CD1c-positive myeloid dendritic cell (primary cell): Measurements from ENCODE around the gene SLC9A9.

Experiments
- DNase-seq: peaks from one replicate; pipeline ENCODE4 v3.0.0-alpha.2; 2016; ENCODE audit errors: extremely low spot score

SLC9A9 gene

DNA sequence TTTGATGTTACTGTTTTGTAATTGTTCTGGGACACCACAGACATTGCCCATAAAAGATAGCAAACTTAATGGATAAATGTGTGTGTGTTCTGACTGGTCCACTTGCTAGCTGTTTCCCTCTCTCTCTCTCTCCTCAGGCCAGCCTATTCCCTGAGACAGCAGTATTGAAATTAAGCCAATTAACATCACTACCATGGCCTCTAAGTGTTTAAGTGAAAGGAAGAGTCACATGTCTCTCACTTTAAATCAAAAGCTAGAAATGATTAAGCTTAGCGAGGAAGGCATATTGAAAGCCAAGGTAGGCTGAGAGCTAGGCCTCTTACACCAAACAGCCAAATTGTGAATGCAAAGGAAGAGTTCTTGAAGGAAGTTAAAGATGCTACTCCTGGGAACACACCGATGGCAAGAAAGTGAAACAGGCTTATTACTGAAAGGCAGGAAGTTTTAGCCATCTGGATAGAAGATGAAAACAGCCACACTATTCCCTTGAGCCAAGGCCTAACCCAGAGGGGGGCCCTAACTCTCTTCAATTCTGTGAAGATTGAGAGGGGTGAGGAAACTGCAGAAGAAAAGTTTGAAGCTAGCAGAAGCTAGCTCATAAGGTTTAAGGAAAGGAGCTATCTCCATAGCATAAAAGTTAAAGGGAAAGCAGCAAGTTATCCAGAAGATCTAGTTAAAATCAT, 433.6 kb downstream of the SLC9A9 start:
- no peak for DNase-seq

DNA sequence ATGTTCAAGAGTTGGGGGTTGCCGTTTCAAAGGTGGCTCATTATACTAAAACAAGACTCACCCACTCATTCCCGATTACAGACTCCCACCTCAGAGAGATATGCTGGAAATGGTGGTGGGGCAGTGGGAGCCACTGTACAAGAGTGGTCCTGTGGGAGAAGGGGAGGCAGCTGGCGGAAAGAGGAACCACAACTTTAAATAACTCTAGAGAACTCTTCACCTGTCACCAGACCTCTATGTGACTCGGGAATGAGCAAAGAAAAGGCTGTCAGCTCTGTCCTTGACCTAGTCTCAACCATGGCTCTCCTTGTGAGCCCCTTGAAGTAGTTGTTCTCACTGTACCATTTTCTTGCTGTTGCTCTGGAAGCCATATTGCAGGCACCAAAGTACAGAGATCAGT, 434.9 kb downstream of the SLC9A9 start:
- no peak for DNase-seq

DNA sequence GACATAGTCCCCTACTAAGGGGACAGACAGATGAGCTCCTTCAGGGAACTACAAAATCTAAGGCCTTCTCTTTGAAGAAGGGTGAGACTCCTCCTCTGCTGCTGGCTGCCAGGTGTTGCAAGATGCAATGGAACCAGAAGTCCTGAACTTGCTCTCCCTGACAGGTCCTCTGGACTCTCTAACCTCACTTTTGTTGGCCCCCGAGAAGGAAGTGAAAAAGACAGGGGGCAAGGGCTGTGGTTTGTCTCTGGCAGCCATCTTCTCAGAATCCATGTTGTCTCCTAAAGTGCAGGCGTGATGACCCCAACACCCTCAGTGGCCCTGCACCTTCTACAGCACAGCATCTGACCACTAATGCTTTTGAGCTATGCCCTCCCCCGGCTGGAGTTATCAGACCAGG, 436.2 kb downstream of the SLC9A9 start:
- DNase-seq, result no peak

DNA sequence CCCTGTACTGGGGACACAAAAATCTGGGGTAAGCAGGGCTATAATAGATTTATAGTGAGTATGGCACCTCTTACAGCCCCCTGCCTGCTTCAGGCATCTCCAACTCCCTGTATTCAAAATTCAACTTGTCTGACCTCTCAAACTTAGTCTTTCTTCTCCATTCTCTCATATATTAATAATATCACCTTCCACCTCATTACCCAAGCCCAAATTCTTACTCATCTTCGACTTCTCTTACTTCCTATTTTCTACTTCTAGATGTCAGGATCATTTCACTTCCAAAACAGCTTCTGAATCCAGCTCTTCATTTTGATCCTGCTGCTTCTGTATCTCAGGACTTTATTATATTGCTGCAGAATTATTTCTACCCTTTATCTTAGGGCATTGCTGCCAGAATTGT, 438.0 kb downstream of the SLC9A9 start:
- peak; percentile 24 for DNase-seq

DNA sequence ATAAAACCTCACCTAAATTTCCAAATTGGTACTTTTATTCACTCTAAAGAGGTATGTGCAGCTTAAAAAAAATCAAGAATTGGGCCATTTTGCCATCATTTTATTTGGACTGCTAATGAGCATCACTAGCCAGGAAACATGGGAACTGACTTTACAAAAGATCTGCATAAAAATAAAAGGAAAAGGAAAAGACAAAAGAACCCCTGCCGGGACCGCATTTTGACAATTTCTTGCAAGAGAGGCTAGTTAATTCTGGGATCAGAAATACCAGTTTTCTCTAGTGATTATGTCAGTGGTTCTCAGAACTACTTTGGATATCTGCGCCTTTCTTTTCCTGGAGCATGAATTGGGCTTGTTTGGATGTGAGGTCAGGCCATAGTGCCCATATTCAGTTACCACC, 439.5 kb downstream of the SLC9A9 start:
- no peak for DNase-seq

DNA sequence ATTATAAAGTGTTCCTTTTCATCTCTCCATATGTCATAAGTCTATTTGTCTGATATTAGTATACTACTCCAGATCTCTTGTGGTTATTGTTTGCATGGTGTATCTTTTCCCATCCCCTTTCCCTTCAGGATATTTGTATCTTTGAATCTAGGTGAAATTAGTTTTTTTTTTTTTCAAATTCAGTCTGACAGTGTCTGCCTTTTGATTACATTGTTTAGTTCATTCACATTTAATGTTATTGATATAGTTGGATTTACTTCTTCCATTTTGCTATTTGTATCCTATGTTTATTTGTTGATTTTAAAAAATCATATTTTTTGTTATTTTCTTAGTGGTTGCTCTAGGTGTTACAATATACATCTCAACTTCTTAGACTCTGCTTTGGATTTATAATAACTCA, 445.7 kb downstream of the SLC9A9 start:
- no peak for DNase-seq

DNA sequence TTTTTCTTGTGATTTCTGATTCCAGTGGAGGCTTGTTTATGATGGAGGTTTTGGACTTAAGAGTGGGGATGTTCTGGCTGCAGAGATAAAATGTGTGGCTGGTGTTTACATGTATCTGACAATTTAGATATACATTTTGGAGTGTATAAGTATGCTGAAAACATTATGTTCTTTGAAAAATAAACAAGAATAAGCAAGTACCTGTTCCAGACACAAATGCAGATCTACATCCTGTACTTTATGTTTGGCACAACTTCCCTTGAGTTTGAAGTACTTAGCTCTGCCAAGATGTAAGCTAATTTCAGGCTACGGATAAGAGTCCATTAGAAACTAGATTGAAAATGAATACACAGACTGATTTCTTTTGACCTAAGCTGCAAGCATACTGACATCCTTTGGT, 451.5 kb downstream of the SLC9A9 start:
- DNase-seq, result no peak

DNA sequence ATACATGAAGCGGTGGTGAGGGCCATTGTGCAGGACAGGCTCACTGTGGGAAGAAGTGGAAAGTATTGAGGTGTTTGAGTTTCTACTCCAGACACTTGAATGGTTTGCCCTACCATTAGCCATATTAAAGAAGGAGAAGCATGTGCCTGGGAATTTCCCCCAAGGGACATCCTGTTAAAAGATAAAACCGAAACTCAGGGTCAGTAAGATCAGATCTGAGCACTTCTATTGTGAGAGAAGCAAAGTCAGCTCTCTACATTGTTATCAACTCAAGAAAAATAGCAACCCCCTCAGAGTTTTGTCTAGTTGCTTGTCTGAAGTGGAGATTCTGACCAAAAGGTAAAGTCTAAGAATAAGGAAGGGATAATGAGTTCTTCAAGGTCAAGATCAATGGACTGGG, 458.9 kb downstream of the SLC9A9 start:
- no peak for DNase-seq

DNA sequence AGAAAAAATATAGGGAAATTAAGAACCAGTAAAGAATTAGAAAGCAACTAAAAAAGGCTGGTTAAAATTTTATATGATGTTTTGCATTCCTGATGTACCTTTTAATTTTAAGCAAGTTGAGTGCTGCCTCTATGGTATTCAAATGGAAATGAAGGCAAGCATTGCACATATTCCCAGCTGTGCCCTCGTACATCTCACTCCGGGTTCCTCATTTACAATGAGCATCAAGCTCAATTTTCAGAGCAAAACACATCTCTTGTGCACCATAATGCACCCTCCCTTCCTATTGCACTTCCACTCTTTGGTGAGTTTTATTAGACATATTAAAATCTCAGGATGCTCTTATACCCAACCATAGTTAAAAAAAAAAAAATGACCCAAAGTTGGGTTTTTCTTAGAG, 460.8 kb downstream of the SLC9A9 start:
- no peak for DNase-seq

DNA sequence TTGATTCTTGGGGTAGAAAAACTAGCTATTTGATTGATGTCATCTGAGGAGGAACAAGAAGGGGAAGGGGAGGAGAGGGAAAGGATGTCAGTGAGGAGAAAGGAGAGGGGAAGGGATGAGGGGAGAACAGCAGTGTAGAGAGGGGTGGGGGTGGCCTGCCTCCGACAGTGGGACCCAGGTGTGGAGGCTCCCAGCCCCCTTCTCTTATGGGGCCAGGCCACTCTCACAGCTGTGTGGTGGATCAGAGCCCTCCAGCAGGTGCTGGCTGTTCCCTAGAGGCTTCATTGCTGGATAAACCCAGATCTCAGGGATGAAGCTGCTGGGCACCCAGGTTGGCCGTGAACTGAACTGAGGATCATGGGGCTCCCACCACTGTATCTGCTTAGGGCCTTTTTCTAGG, 464.2 kb downstream of the SLC9A9 start:
- no peak for DNase-seq

DNA sequence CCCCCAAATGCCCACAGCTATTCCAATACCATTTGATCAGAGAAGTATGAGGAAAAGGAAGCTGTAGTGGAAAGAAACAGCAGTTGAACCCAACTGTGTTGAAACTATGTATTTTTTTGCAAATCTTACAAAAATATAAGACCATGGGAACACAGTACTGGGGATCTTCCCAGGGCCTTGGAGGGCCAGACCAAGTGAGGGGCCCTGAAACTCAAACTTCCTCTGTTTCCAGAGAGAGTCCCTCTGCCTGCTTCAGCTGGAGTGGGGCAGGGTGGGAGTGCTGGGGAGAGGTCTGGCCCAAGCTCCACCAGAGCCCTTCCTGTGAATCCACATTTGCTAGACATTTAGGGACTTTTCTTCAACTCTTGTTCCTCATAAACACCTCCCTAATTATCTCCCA, 464.8 kb downstream of the SLC9A9 start:
- no peak for DNase-seq

DNA sequence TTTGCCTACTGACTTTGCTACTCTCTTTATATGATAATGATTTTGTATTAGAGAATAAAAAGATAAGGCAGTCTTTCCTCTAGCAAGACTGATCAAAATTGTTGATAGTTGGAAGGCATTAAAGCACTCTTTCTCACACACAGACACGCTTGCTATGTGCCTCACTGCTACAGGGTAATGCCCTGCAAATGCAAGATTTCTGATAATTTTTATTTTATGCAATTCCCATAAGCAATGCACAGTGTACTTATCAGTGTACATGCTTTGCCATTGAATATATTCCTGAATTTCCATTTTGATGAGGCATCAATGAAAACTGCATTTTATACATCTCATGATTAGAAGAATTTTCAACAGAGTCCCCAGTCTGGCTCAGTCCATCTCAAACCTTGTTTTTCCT, 465.5 kb downstream of the SLC9A9 start:
- DNase-seq, result no peak

DNA sequence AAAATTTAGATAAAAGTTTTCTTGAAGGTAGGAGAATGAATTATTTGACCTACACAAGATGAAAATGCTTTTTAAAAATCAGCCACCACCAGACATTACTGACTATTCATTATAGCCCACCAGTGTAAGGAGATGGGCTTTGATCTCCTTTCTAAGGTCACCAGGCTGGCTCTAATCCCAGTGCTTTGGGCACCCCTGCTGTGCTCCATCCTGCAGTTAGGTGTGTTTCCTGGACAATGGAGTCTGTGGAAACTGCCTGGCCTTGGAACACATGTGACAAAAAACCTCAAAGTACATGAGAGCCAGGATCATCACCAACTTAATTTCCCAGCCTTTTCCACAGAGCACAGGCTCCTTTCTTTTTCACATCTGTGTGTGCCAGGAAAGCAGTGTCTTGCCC, 467.8 kb downstream of the SLC9A9 start:
- no peak for DNase-seq

DNA sequence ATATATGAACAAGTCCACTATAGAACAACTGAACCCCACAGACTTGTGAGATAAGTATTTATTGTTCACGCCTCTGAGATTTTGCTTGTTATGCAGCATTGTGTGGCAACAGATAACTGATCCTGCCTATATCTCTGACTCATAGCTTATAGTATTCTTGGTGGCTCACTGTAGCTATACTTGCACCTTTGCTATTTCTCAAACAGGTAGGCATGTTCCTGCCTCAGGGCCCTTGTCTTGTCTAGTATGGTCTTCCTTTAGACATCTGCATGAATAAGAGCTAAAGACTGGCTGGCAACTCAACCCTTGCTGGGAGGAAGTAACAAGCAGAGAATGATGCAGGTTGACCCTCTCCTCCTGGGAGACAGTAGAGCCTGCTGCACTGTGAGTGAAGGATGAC, 472.6 kb downstream of the SLC9A9 start:
- DNase-seq, result no peak

DNA sequence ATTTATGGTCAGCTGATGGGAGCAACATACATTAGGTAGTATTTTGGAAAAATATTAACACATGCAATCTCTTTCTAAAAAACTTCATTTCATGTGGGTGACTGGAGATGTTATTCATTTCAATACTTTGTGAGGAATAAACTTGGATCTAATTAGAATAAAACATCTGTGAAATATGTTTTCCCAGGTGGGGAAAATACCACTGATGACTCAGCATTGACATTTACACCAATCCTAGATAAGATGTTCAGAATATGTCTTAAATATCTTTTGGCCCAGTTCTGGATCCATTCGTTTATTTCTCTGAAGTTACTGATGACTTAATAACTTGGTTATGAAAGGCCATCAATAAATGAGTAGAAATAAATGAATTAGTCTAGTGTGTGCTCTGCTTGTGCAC, 481.1 kb downstream of the SLC9A9 start:
- DNase-seq, result no peak

DNA sequence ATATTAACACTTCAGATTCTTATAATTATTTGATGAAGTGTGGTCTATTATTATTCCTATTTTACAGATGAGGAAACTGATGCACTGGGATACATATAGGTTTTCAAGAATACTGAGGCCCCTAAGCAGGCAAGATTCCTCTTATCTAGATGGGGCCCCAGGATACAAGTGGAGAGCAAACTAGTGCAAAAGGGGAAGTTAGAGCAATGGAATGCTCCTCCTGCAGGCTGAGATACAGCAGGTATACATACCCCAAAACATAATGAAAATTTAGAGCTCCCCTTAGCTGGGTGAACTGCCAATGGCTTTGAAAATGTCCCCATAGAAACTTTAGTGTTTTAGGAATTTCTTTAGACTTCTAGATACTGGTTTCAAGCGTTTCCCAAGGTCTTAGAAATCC, 481.6 kb downstream of the SLC9A9 start:
- no peak for DNase-seq

DNA sequence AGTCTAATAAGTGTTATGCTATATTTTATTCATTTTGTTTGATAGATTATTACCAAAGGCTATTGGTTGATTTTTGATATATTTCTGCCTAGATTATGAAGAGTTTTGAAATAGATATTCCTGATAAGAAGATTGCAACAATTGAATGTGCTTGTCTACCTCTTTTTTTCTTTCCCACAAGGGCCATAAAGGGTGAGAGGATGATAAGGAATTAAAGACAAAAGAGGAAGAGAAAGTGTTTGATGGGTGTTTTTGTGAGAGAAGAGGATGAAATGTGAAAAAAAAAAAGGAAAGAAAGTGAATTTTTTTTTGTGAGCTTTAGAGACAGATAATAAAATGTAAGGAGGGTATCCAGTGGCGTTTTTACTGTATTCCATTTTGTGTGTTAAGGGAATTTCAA, 484.3 kb downstream of the SLC9A9 start:
- DNase-seq, result no peak

DNA sequence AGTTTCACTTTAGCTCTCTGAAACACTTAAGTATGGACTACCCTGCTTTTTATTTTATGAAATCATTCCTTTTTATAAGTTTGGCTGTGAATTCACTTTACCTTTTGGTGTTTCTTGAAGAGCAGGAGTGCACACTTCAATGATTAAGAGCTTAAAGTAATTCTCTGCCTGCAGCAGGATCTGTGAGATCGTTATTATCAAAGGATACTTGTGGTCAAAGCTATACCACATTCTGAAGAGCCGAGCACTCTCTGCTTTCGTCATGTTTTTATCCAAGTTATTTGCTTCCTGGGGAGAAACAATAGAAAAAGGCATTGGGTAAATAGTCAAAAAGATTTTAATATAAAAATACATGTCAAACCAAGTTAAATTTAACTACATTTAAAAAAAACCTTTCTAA, 485.0 kb downstream of the SLC9A9 start:
- no peak for DNase-seq

DNA sequence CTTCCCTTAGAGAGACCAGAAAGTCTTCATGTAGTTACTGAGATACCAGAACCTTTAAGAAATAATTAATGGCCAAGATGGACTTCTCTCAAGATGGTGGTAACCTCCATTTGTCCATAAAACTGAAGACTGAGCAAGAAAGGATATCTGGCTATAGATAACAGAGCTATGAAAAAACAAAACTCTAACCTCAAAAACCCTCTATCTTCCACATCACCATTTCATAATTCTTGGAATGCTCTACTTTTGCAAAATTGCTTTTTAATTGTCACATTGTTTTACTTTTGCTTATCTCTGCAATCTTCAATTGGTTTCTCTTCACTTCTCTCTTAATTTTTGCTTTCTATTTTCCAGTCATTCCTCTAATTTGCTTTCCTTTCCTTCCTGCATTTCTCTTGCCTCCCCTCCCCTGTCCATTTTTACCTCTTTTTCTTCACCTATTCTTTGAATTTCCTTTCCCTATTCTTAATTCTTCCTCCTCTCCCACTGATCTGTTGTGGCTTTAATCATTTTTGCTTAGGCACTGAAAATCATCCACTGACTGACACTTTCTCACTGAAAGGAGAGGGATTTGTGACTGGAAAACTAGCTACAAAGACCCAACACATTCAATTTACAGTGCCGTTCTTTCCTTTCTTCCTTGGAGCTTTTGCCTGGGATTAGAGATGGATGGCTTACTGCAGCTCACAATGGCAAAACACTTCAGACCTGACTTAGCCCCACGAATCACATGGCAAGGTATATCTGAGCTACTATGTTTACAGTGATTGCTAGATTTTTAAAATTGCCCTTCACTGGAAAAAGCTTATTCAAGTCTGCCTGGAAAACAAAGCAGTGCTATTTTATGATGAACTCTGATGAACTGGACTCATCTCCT, 485.9 kb downstream of the SLC9A9 start:
- no peak for DNase-seq

DNA sequence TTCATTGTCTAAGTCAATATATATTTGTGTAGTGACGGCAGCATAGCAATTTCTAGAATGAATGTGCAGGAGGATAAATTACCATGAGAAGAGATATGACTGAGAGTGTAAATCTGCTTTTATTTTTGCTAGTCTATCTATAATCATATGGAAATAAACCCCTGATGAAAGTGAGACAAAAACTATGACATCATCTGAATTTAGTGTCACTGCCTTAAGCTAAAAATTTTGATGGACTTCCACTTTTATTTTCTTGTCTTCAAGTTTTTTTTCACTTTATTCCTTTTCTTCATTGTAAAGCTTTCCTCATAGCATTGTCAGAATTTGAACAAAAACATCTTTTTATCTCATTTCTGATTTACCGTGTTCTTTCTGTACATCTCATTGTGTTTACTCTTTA, 486.7 kb downstream of the SLC9A9 start:
- no peak for DNase-seq

DNA sequence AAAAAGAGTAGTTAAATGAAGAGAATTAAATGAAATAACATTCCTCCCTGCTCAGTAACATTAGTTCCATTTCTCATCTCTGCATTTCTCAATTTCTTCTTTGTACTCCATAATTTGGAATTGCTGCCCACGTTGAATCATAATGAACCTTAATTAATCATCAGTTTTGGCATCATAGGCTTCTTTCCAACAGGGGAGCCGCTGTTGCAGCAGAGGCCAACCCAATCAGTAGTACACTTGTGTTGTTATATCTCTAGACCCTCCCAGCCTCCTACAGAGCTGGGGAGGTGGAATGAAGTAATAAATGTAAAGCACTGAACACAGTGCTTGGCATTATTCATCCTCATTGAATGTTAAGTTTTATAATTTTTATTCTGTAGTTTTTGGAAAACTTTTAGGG, 488.0 kb downstream of the SLC9A9 start:
- DNase-seq, result no peak

DNA sequence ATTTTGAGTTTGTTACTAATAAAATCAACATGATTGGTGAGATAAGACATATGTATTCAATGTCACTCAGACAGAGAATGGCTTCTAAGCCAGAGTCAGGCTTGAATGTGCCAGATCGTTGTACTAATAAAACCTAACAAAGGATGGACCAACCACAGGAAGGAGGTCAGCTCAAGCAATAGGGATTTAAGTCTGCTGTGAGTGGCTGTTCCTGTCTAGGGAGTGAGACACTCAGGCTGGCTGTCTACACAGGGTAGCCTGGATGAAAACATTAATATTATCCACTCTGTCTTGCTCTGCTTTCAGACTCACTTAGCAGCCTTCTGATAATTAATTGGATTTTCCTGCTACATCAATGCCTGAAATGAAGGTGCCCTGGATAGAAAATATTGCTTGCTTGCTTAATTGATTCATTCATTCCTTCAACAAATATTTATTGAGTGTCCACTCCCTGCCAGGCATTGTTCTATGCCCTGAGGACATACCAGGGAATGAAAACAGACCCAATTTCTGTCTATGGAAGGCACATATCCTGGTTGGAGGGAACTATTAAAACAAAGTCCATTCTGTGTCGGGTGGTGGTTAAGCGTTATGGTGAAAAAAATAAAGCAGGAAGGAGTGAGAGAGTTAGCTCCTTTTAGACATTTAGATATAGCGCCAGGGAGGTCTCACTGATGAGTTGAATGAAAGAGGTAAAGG, 489.3 kb downstream of the SLC9A9 start:
- no peak for DNase-seq
